ENCODE data around the gene RCCD1. TPM values are rescaled to one million over a fixed set of nuclear protein-coding genes. Genes with fewer than 3 reads are reported as not detected.
"Not testable (repeated sequence)": the region's sequence is repeated elsewhere in the genome, so short reads cannot be mapped to it uniquely, and the experiment has no call there.

RCCD1 gene
- total RNA-seq, 2 donors from 2014 or later = 15.3 to 17.1 TPM

GRCh38 chr15:90915808-90916440, 38.8 kb upstream of the RCCD1 start:
- ATAC-seq (no peak), DNase-seq (peak; percentile 34 to 56)
- intact Hi-C loops (cut with DNase I, micrococcal nuclease) = no loop called here

- intact Hi-C loops (cut with DNase I, micrococcal nuclease) = no loop called here
- DNase-seq = no peak
- no peak for ATAC-seq
These were observed 38.2 kb upstream of the RCCD1 start for GRCh38 chr15:90916461-90916860.

DNA sequence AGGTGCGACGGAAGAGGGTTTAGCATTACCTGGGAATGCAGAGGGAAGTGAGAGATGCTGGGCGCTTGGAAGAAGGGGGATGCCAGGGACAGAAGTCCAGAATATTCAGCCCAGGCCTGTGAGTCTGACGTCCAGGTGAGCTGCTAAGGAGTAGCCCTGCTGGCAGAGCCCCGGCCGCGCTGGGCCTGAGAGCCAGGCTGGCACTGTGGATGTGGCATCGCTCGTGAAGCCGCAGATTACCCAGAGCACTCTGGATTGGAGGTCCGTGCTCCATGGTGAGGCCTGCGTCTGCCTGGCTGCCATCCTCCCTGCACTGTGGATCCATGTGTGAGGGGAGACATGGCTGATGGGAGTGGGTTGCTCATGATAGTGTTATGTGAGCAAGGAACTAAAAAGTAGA, 37.1 kb upstream of the RCCD1 start:
- intact Hi-C loops (cut with DNase I, micrococcal nuclease) = no loop called here
- DNase-seq (no peak), ATAC-seq (no peak)

DNA sequence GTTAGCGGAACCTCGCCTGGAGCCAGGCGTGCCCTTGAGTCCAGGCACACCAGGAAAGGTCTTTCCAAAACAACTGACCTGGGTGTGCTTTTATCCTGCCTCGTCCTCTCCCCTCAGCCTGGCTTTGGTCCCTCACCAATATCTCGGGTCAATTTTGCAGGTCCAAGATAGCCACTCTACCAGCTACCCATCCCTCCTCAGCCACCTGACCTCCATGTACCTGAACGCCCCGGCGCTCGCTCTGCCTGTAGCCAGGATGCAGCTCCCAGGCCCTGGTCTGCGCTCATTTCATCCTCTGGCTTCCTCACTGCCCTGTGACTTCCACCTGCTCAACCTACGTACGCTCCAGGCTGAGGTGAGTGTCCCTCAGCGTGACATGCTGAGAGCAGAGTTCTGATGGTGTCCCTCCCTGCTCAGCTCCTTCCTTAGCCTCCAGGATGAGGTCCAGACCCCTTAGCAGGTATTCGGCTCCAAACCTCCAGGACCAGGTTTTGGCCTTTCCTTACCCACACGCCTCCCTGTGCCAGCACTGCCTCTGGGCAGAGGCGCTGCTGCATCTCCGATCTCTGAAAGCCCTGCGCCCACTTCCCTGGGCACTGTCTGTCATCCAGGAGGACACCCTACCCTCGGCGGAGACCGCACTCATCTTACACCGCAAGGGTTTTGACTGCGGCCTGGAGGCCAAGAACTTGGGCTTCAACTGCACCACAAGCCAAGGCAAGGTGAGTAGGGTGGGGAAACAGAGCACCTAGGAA, 36.5 kb upstream of the RCCD1 start:
- no peak for DNase-seq
- intact Hi-C loops (cut with DNase I, micrococcal nuclease) = no loop called here
- no peak for ATAC-seq

GRCh38 chr15:90918835-90919234, 35.8 kb upstream of the RCCD1 start:
- intact Hi-C loops (cut with DNase I, micrococcal nuclease) = no loop called here
- no peak for DNase-seq
- ATAC-seq = no peak

- DNase-seq (no peak), ATAC-seq (no peak)
- intact Hi-C loops (cut with DNase I, micrococcal nuclease) = no loop called here
These were observed 32.8 kb upstream of the RCCD1 start for GRCh38 chr15:90921887-90922286.

DNA sequence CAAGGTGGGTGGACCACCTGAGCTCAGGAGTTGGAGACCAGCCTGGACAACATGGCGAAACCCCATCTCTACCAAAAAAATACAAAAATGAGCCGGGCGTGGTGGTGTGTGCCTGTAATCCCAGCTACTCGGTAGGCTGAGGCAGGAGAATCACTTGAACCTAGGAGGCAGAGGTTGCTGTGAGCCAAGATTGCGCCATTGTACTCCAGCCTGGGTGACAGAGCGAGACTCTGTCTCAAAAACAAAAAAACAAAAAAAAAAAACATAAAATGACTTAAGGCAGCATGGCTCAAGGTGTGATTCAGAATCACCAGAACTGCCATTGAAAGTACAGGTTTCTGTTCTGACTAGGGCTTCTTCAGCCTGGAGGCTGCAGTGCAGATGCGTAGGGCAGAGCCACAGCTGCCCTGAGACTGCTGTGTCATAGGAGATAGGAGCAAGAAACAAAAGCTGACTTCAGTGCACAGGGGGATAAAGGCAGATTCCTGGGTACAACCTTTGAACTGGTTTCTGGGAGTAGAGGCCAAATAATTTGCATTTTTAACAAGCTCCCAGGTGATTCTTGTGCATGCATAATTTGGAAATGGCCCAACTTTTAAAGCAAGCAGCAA, 31.9 kb upstream of the RCCD1 start:
- DNase-seq; intact Hi-C loops (cut with DNase I, micrococcal nuclease): not testable (repeated sequence)
- ATAC-seq = peak; percentile 14

DNA sequence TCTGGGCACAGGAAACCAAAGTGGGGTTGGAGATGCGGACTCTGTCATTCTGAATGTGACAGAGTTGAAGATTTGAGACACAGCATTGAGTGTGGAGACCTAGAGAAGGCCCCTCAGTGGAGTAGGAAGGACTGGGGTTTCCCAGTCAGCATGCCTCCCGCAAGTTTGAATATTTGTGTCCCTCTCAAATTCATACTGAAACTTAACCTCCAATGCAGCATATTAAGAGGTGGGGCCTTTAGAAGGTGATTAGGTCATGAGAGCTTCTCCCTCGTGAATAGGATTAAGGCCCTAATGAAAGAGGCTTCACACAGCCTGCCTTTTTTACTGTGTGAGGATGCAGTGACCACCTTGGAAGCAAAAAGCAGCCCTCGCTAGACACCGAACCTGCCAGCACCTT, 30.3 kb upstream of the RCCD1 start:
- intact Hi-C loops (cut with DNase I, micrococcal nuclease) = no loop called here
- no peak for ATAC-seq
- no peak for DNase-seq

DNA sequence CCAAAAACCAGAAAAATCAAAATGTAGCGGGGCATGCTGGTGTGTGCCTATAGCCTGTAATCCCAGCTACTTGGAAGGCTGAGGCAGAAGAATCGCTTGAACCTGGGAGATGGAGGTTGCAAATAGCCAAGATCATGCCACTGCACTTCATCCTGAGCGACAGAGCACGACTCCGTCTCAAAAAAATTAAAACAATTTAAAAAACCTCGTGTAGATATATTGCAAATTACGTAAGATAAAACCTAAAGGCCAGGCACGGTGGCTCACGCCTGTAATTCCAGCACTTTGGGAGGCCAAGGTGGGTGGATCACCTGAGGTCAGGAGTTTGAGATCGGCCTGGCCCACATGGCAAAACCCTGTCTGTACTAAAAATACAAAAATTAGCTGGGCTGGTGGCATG, 27.9 kb upstream of the RCCD1 start:
- intact Hi-C loops (cut with DNase I, micrococcal nuclease); DNase-seq; ATAC-seq: not testable (repeated sequence)

- intact Hi-C loops (cut with DNase I, micrococcal nuclease); ATAC-seq; DNase-seq: not testable (repeated sequence)
These were observed 26.6 kb upstream of the RCCD1 start for GRCh38 chr15:90928106-90928505.

DNA sequence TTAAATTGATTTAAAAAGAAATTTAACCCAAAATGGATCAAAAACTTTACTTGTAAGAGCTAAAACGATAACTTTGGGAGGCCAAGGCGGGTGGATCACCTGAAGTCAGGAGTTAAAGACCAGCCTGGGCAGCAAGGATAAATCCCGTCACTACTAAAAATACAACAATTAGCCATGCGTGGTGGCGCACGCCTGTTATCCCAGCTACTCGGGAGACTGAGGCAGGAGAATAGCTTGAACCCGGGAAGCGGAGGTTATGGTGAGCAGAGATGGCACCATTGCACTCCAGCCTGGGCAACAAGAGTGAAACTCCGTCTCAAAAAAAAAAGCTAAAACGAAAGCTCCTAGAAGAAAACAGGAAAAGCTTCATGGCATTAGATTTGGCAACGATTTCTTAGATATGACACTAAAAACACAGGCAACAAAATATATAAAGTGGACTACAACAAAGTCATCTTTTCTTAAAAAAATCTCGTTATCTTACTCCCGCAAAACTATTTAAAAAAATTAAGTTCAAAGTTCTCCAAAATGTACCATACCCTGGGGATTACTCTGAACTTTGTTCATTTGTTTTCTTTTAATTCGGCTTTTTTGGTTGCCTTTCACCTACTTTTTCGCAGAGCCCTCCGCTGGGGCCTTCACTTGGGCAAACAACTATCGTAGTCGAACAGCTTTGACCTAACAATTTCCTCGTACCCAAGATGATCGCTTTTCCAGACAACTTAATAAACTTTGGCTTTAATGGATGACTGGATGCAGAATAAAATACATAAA, 25.3 kb upstream of the RCCD1 start:
- ATAC-seq (peak; percentile 0), DNase-seq (no peak)

DNA sequence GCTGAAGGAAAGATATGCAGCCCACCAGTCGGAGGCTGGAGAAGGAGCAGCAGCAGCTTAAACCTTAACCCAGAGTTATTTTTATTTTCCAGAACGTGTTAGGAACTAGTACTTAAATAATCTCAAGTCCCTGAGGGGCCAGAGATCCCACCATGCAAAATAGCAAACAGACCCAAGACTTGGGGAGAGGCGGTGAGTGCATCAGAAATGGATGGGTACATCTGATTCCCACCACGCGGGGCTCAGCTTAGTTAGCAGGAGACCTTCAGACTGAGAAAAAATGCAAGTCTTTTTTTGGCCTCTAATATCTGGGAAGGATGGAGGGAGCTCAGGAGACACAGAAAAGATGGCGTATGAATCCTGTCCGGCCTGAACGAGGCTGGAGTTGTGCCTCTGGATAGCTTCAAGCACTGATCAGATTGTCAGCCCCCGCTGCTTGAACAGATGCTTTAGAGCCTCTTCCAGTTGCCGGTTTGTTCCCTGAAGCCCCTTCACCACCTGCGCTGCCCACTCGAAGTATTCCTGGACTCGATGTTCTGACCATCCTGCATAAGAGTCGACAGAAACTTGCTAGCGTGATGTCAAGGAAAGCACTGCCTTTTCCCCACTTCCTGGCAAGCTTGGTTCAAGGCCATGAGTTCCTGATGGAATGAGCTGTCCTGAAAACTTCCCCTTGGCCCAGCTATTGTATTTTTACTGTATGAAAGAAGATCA, 23.7 kb upstream of the RCCD1 start:
- ATAC-seq = no peak
- intact Hi-C loops (cut with DNase I, micrococcal nuclease) = no loop called here
- DNase-seq = peak in 1 of 2 donors; percentile 30

More for the DNA sequence above, 25.3 kb upstream of the RCCD1 start:
- intact Hi-C loops (cut with DNase I, micrococcal nuclease) = no loop called here

- no peak for ATAC-seq
- no peak for DNase-seq
- intact Hi-C loops (cut with DNase I, micrococcal nuclease) = no loop called here
These were observed 23.2 kb upstream of the RCCD1 start for GRCh38 chr15:90931575-90931827.

- intact Hi-C loops (cut with DNase I, micrococcal nuclease) = no loop called here
- ATAC-seq (peak; percentile 60), DNase-seq (peak; percentile 92 to 97)
These were observed 22.6 kb upstream of the RCCD1 start, which contains the start of gene HDDC3 for GRCh38 chr15:90931828-90932659. Gene HDDC3 (minus strand): TSS chr15:90932549. CDS start chr15:90932540, 9 bp downstream.

DNA sequence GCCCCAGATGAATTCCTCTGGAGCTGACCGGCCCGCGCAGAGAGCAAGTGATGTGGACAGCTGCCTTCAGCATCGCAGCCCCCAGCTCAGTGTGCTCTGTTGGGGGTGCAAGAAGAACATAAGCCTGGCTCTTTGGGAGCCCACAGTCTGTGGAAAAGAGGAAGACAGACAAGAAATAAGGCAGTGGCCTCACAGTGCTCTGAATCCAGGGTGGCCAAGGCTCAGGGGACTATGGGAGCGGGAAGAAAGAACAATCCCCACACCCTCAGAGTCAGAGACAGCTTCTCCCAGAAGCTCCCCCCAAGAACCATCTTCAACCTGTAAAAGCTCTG, 22.1 kb upstream of the RCCD1 start:
- intact Hi-C loops (cut with DNase I, micrococcal nuclease) = no loop called here
- ATAC-seq = no peak
- no peak for DNase-seq

DNA sequence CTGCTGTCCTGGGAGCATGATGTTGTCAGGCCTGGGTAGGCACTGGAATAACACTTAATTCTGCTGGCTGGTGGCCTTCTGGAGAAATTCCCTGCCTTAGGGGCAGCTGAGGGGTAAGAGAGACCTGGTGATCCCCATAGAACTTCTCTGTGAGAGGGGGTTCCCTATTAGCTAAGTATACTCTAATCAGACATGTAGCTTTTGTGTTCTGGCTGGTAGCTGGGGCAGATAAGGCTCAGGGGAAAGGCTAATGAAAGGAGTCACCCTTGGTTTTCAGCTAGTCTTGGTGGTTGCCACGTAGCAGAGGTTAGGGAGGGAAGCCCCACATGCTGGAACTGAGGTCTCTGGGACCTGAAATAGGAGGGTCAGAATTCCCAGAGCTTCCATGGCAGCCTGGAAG, 21.4 kb upstream of the RCCD1 start:
- ATAC-seq = no peak
- DNase-seq = no peak
- intact Hi-C loops (cut with DNase I, micrococcal nuclease) = no loop called here

- DNase-seq = peak; percentile 90 to 94
- ATAC-seq = peak; percentile 44
- intact Hi-C loops (cut with DNase I, micrococcal nuclease) = no loop called here
These were observed 20.3 kb upstream of the RCCD1 start for GRCh38 chr15:90934256-90934948.
